GM23338 (cell line): ENCODE data around the gene PCDHB5. TPM values are rescaled to one million over a fixed set of nuclear protein-coding genes. Genes with fewer than 3 reads are reported as not detected.

ENCODE experiments used
- ATAC-seq: fragments of 200-7000 bp; cut with Tn5 transposase; 3 replicates; pipeline ENCODE4 v1.9.1; 2020
- DNase-seq: peaks from one replicate; pipeline ENCODE4 v3.0.0-alpha.2; 2015; ENCODE audit warnings: low spot score
- H2AFZ ChIP-seq: fragments of 200-600 bp; sonication (generic); 2 replicates; pipeline ENCODE4 v1.8.0; 2016; ENCODE audit warnings: antibody characterized with exemption, mild to moderate bottlenecking, moderate library complexity
- H3F3A ChIP-seq: fragments of 200-600 bp; sonication (generic); replicated peaks from 2 replicates; pipeline ENCODE4 v1.8.0; 2017; ENCODE audit warnings: antibody characterized with exemption, mixed run types, low read depth
- H3K27ac ChIP-seq: fragments of 200-600 bp; sonication (generic); 2 replicates; pipeline ENCODE4 v1.6.1; 2016; ENCODE audit warnings: low read depth
- H3K27me3 ChIP-seq: fragments of 200-600 bp; sonication (generic); 2 replicates; pipeline ENCODE4 v1.8.0; 2016; ENCODE audit warnings: mild to moderate bottlenecking, mixed run types, moderate library complexity; ENCODE audit not compliant: insufficient read depth
- H3K36me3 ChIP-seq: fragments of 200-600 bp; sonication (generic); 2 replicates; pipeline ENCODE4 v1.8.0; 2016; ENCODE audit warnings: mild to moderate bottlenecking; ENCODE audit not compliant: insufficient read depth
- H3K4me1 ChIP-seq: fragments of 200-600 bp; sonication (generic); 2 replicates; pipeline ENCODE4 v1.8.0; 2016; ENCODE audit warnings: mild to moderate bottlenecking, moderate library complexity; ENCODE audit not compliant: insufficient read depth
- H3K4me2 ChIP-seq: fragments of 200-600 bp; sonication (generic); 2 replicates; pipeline ENCODE4 v1.7.1; 2017; ENCODE audit warnings: mixed run types
- H3K4me3 ChIP-seq: fragments of 200-600 bp; sonication (generic); 2 replicates; pipeline ENCODE4 v1.6.1; 2016; ENCODE audit warnings: mixed run types
- H3K79me2 ChIP-seq: fragments of 200-600 bp; sonication (generic); replicated peaks from 2 replicates; pipeline ENCODE4 v1.8.0; 2017; ENCODE audit warnings: mild to moderate bottlenecking; ENCODE audit not compliant: insufficient read depth
- H3K9me2 ChIP-seq: fragments of 200-600 bp; sonication (generic); 2 replicates; pipeline ENCODE4 v1.8.0; 2017; ENCODE audit not compliant: insufficient read depth
- H4K20me1 ChIP-seq: fragments of 200-600 bp; sonication (generic); replicated peaks from 2 replicates; pipeline ENCODE4 v1.8.0; 2017; ENCODE audit warnings: mild to moderate bottlenecking; ENCODE audit not compliant: insufficient read depth
- H3K27ac Mint-ChIP-seq: 2 replicates; pipeline ENCODE4 v1.8.0; 2020; ENCODE audit warnings: inconsistent platforms, mild to moderate bottlenecking, moderate library complexity, mixed read lengths
- H3K27me3 Mint-ChIP-seq: 3 replicates; pipeline ENCODE4 v1.8.0; 2022; ENCODE audit warnings: low read depth, mild to moderate bottlenecking, moderate library complexity, mixed read lengths, inconsistent platforms; ENCODE audit not compliant: insufficient read depth, poor library complexity
- H3K36me3 Mint-ChIP-seq: 3 replicates; pipeline ENCODE4 v1.8.0; 2021; ENCODE audit warnings: low read depth, mild to moderate bottlenecking, inconsistent platforms, moderate library complexity, mixed read lengths
- H3K4me1 Mint-ChIP-seq: 3 replicates; pipeline ENCODE4 v1.8.0; 2020; ENCODE audit warnings: mild to moderate bottlenecking, inconsistent platforms, mixed read lengths
- H3K4me3 Mint-ChIP-seq: 3 replicates; pipeline ENCODE4 v1.8.0; 2021; ENCODE audit warnings: moderate library complexity, mild to moderate bottlenecking, inconsistent platforms, mixed read lengths
- H3K9me3 Mint-ChIP-seq: 3 replicates; pipeline ENCODE4 v1.8.0; 2020; ENCODE audit warnings: moderate library complexity, mild to moderate bottlenecking, inconsistent platforms, mixed read lengths
- CREB1 ChIP-seq: fragments of 250-450 bp; sonication (Bioruptor Pico); IDR thresholded peaks from 2 replicates; pipeline ENCODE4 v1.5.0; 2020; ENCODE audit warnings: low read depth, mild to moderate bottlenecking, moderate library complexity
- EZH2phosphoT487 ChIP-seq: fragments of 200-600 bp; sonication (generic); IDR thresholded peaks from one replicate; pipeline ENCODE4 v1.8.1; 2018; ENCODE audit warnings: antibody characterized with exemption; ENCODE audit not compliant: unreplicated experiment
- JUNB ChIP-seq: IDR thresholded peaks from one replicate; pipeline ENCODE4 v1.6.1; 2016; ENCODE audit warnings: antibody characterized with exemption; ENCODE audit not compliant: unreplicated experiment
- NANOG ChIP-seq: IDR thresholded peaks from 2 replicates; pipeline ENCODE4 v1.6.1; 2016; ENCODE audit warnings: antibody characterized with exemption, borderline replicate concordance
- POLR2AphosphoS5 ChIP-seq: IDR thresholded peaks from 2 replicates; pipeline ENCODE4 v1.6.1; 2016; ENCODE audit warnings: antibody characterized with exemption, low read depth
- STAT1 ChIP-seq: IDR thresholded peaks from one replicate; pipeline ENCODE4 v1.6.1; 2016; ENCODE audit warnings: antibody characterized with exemption; ENCODE audit not compliant: unreplicated experiment
- ZNF114 ChIP-seq: fragments of 250-450 bp; sonication (Bioruptor Pico); IDR thresholded peaks from 2 replicates; pipeline ENCODE4 v1.5.0; 2020; ENCODE audit warnings: mild to moderate bottlenecking, moderate library complexity
- ZNF462 ChIP-seq: fragments of 250-450 bp; sonication (Bioruptor Pico); IDR thresholded peaks from 2 replicates; pipeline ENCODE4 v1.5.0; 2020; ENCODE audit warnings: mild to moderate bottlenecking, moderate library complexity
- polyA plus RNA-seq: library from polyadenylated mRNA; unstranded; fragments of >200 nt; fragmentation: Nextera tagmentation; extraction: Ambion mirVana; gene quantifications from 2 replicates; pipeline ENCODE4 v1.2.1, GENCODE V29; 2016
- total RNA-seq: library from RNA; depleted of rRNA; stranded (reverse); fragments of >200 nt; shearing (Covaris generic); gene quantifications from 2 replicates; pipeline ENCODE4 v1.2.3, GENCODE V29; 2014
- TF ChIP-seq, protein P1 (sequence below), 2 experiments: fragments of 200-600 bp in 1 of 2; sonication (generic) in 1 of 2; conservative IDR thresholded peaks; 2 replicates each; pipeline versions ENCODE4 v1.5.1 to v1.6.1; 2016 to 2017; ENCODE audit warnings: antibody characterized with exemption in 2 of 2, low read depth in 2 of 2, mild to moderate bottlenecking in 2 of 2, moderate library complexity in 1 of 2
- TF ChIP-seq, protein P2 (sequence below): IDR thresholded peaks from 2 replicates; pipeline ENCODE4 v1.6.1; 2016; ENCODE audit warnings: antibody characterized with exemption

PCDHB5 gene
- total and polyA plus RNA-seq, 2 experiments from 2014 or later, result 18.7 to 49.7 TPM

- Mint-ChIP-seq H3K27ac (no peak within 1 kb of the TSS), H3K27me3 (no peaks in the 10 kb centered on the region), H3K36me3 (peaks cover 25% of the 10 kb centered on the region), H3K4me1 (no peaks in the 10 kb centered on the region), H3K4me3 (no peak within 1 kb of the TSS; the same call in 2 of the 3 replicates), H3K9me3 (peaks cover 5% of the 10 kb centered on the region; the same call in 1 of the 3 replicates)
- Histone ChIP-seq H3K79me2 (no peaks in the 10 kb centered on the region), H3K4me2 (peak within 1 kb of the TSS; percentile 63), H3K4me3 (peak within 1 kb of the TSS; percentile 36), H2AFZ (no peak within 1 kb of the TSS), H3K27ac (no peak within 1 kb of the TSS), H3K36me3 (no peaks in the 10 kb centered on the region), H3K9me2 (no peaks in the 10 kb centered on the region), H4K20me1 (no peaks in the 10 kb centered on the region), H3K27me3 (no peaks in the 10 kb centered on the region), H3F3A (no peaks in the 10 kb centered on the region), H3K4me1 (no peaks in the 10 kb centered on the region)
- DNase-seq, result peak; percentile 92
- TF ChIP-seq, protein P1, sequence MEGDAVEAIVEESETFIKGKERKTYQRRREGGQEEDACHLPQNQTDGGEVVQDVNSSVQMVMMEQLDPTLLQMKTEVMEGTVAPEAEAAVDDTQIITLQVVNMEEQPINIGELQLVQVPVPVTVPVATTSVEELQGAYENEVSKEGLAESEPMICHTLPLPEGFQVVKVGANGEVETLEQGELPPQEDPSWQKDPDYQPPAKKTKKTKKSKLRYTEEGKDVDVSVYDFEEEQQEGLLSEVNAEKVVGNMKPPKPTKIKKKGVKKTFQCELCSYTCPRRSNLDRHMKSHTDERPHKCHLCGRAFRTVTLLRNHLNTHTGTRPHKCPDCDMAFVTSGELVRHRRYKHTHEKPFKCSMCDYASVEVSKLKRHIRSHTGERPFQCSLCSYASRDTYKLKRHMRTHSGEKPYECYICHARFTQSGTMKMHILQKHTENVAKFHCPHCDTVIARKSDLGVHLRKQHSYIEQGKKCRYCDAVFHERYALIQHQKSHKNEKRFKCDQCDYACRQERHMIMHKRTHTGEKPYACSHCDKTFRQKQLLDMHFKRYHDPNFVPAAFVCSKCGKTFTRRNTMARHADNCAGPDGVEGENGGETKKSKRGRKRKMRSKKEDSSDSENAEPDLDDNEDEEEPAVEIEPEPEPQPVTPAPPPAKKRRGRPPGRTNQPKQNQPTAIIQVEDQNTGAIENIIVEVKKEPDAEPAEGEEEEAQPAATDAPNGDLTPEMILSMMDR (conservative IDR thresholded peaks at IDR 0.05; ENCODE audit: low read depth in 2 of 2), result peak; percentile 83 to 96
- no peak for TF ChIP-seq CREB1 (CRISPR knock-in tag)
- 0 out of 3 replicates have a peak, but pooled peaks have one; percentile 32 for ATAC-seq
These were observed 13.4 kb upstream of the PCDHB5 start, which contains the start of gene PCDHB4 for GRCh38 chr5:141121563-141121962. PCDHB4 (plus strand) TSS chr5:141121818; CDS start chr5:141121999, 181 bp downstream.

DNA sequence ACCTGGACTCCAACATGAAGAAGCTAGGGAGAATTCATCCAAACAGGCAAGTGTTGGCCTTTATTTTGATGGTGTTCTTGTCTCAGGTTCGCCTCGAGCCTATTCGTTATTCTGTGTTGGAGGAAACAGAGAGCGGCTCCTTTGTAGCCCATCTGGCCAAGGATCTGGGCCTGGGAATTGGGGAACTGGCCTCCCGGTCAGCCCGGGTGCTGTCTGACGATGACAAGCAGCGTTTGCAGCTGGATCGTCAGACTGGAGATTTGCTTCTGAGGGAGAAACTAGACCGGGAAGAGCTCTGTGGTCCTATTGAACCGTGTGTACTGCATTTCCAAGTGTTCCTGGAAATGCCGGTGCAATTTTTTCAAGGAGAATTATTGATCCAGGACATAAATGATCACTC is 13.0 kb upstream of the PCDHB5 start:
- DNase-seq (no peak), ATAC-seq (no peak)
- Histone ChIP-seq H4K20me1 (no peaks in the 10 kb centered on the region), H3K27me3 (no peaks in the 10 kb centered on the region), H3F3A (no peaks in the 10 kb centered on the region), H3K27ac (no peak overlapping the region), H3K4me3 (peak overlapping the region; percentile 36), H2AFZ (no peak overlapping the region), H3K4me2 (peak overlapping the region; percentile 63), H3K36me3 (no peaks in the 10 kb centered on the region), H3K9me2 (no peaks in the 10 kb centered on the region), H3K79me2 (no peaks in the 10 kb centered on the region), H3K4me1 (0 out of 2 replicates have a peak, but pooled peaks cover 3% of the 10 kb centered on the region)
- H3K4me3 Mint-ChIP-seq, result no peak overlapping the region; the same call in 2 of the 3 replicates
- peaks cover 3% of the 10 kb centered on the region; the same call in 1 of the 3 replicates for H3K9me3 Mint-ChIP-seq
- no peak overlapping the region for H3K27ac Mint-ChIP-seq
- H3K36me3 Mint-ChIP-seq, result peaks cover 22% of the 10 kb centered on the region
- H3K4me1 Mint-ChIP-seq, result no peaks in the 10 kb centered on the region
- peaks cover 1% of the 10 kb centered on the region for H3K27me3 Mint-ChIP-seq
- TF ChIP-seq ZNF114 (CRISPR knock-in tag) (no peak), ZNF462 (CRISPR knock-in tag) (no peak), JUNB (no peak), CREB1 (CRISPR knock-in tag) (no peak), POLR2AphosphoS5 (no peak), NANOG (no peak), STAT1 (no peak), EZH2phosphoT487 (no peak)
- TF ChIP-seq, protein P1 (conservative IDR thresholded peaks at IDR 0.05; ENCODE audit: low read depth in 2 of 2), result no peak
- TF ChIP-seq, protein P2, sequence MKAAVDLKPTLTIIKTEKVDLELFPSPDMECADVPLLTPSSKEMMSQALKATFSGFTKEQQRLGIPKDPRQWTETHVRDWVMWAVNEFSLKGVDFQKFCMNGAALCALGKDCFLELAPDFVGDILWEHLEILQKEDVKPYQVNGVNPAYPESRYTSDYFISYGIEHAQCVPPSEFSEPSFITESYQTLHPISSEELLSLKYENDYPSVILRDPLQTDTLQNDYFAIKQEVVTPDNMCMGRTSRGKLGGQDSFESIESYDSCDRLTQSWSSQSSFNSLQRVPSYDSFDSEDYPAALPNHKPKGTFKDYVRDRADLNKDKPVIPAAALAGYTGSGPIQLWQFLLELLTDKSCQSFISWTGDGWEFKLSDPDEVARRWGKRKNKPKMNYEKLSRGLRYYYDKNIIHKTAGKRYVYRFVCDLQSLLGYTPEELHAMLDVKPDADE, result no peak
